GM23338 (cell line): Measurements from ENCODE around the gene SENP6. TPM values are rescaled to one million over a fixed set of nuclear protein-coding genes. Genes with fewer than 3 reads are reported as not detected.
"Not testable (repeated sequence)": the region's sequence is repeated elsewhere in the genome, so short reads cannot be mapped to it uniquely, and the experiment has no call there.

Experiments used
- ATAC-seq: fragments of 200-7000 bp; cut with Tn5 transposase; 3 replicates; pipeline ENCODE4 v1.9.1; 2020
- DNase-seq: peaks from one replicate; pipeline ENCODE4 v3.0.0-alpha.2; 2015; ENCODE audit warnings: low spot score
- H2AFZ ChIP-seq: fragments of 200-600 bp; sonication (generic); 2 replicates; pipeline ENCODE4 v1.8.0; 2016; ENCODE audit warnings: antibody characterized with exemption, mild to moderate bottlenecking, moderate library complexity
- H3F3A ChIP-seq: fragments of 200-600 bp; sonication (generic); replicated peaks from 2 replicates; pipeline ENCODE4 v1.8.0; 2017; ENCODE audit warnings: antibody characterized with exemption, mixed run types, low read depth
- H3K27ac ChIP-seq: fragments of 200-600 bp; sonication (generic); 2 replicates; pipeline ENCODE4 v1.6.1; 2016; ENCODE audit warnings: low read depth
- H3K27me3 ChIP-seq: fragments of 200-600 bp; sonication (generic); 2 replicates; pipeline ENCODE4 v1.8.0; 2016; ENCODE audit warnings: mild to moderate bottlenecking, mixed run types, moderate library complexity; ENCODE audit not compliant: insufficient read depth
- H3K36me3 ChIP-seq: fragments of 200-600 bp; sonication (generic); 2 replicates; pipeline ENCODE4 v1.8.0; 2016; ENCODE audit warnings: mild to moderate bottlenecking; ENCODE audit not compliant: insufficient read depth
- H3K4me1 ChIP-seq: fragments of 200-600 bp; sonication (generic); 2 replicates; pipeline ENCODE4 v1.8.0; 2016; ENCODE audit warnings: mild to moderate bottlenecking, moderate library complexity; ENCODE audit not compliant: insufficient read depth
- H3K4me2 ChIP-seq: fragments of 200-600 bp; sonication (generic); 2 replicates; pipeline ENCODE4 v1.7.1; 2017; ENCODE audit warnings: mixed run types
- H3K4me3 ChIP-seq: fragments of 200-600 bp; sonication (generic); 2 replicates; pipeline ENCODE4 v1.6.1; 2016; ENCODE audit warnings: mixed run types
- H3K79me2 ChIP-seq: fragments of 200-600 bp; sonication (generic); replicated peaks from 2 replicates; pipeline ENCODE4 v1.8.0; 2017; ENCODE audit warnings: mild to moderate bottlenecking; ENCODE audit not compliant: insufficient read depth
- H3K9me2 ChIP-seq: fragments of 200-600 bp; sonication (generic); 2 replicates; pipeline ENCODE4 v1.8.0; 2017; ENCODE audit not compliant: insufficient read depth
- H4K20me1 ChIP-seq: fragments of 200-600 bp; sonication (generic); replicated peaks from 2 replicates; pipeline ENCODE4 v1.8.0; 2017; ENCODE audit warnings: mild to moderate bottlenecking; ENCODE audit not compliant: insufficient read depth
- H3K27ac Mint-ChIP-seq: 2 replicates; pipeline ENCODE4 v1.8.0; 2020; ENCODE audit warnings: inconsistent platforms, mild to moderate bottlenecking, moderate library complexity, mixed read lengths
- H3K27me3 Mint-ChIP-seq: 3 replicates; pipeline ENCODE4 v1.8.0; 2022; ENCODE audit warnings: low read depth, mild to moderate bottlenecking, moderate library complexity, mixed read lengths, inconsistent platforms; ENCODE audit not compliant: insufficient read depth, poor library complexity
- H3K36me3 Mint-ChIP-seq: 3 replicates; pipeline ENCODE4 v1.8.0; 2021; ENCODE audit warnings: low read depth, mild to moderate bottlenecking, inconsistent platforms, moderate library complexity, mixed read lengths
- H3K4me1 Mint-ChIP-seq: 3 replicates; pipeline ENCODE4 v1.8.0; 2020; ENCODE audit warnings: mild to moderate bottlenecking, inconsistent platforms, mixed read lengths
- H3K4me3 Mint-ChIP-seq: 3 replicates; pipeline ENCODE4 v1.8.0; 2021; ENCODE audit warnings: moderate library complexity, mild to moderate bottlenecking, inconsistent platforms, mixed read lengths
- H3K9me3 Mint-ChIP-seq: 3 replicates; pipeline ENCODE4 v1.8.0; 2020; ENCODE audit warnings: moderate library complexity, mild to moderate bottlenecking, inconsistent platforms, mixed read lengths
- CREB1 ChIP-seq: fragments of 250-450 bp; sonication (Bioruptor Pico); IDR thresholded peaks from 2 replicates; pipeline ENCODE4 v1.5.0; 2020; ENCODE audit warnings: low read depth, mild to moderate bottlenecking, moderate library complexity
- EZH2 ChIP-seq: fragments of 200-600 bp; sonication (generic); IDR thresholded peaks from one replicate; pipeline ENCODE4 v1.8.0; 2017; ENCODE audit warnings: antibody characterized with exemption, mild to moderate bottlenecking, low read depth; ENCODE audit not compliant: unreplicated experiment
- NANOG ChIP-seq: IDR thresholded peaks from 2 replicates; pipeline ENCODE4 v1.6.1; 2016; ENCODE audit warnings: antibody characterized with exemption, borderline replicate concordance
- STAT1 ChIP-seq: IDR thresholded peaks from one replicate; pipeline ENCODE4 v1.6.1; 2016; ENCODE audit warnings: antibody characterized with exemption; ENCODE audit not compliant: unreplicated experiment
- polyA plus RNA-seq: library from polyadenylated mRNA; unstranded; fragments of >200 nt; fragmentation: Nextera tagmentation; extraction: Ambion mirVana; gene quantifications from 2 replicates; pipeline ENCODE4 v1.2.1, GENCODE V29; 2016
- total RNA-seq: library from RNA; depleted of rRNA; stranded (reverse); fragments of >200 nt; shearing (Covaris generic); gene quantifications from 2 replicates; pipeline ENCODE4 v1.2.3, GENCODE V29; 2014
- TF ChIP-seq, protein P1 (sequence below): fragments of 250-450 bp; sonication (Bioruptor Pico); IDR thresholded peaks from 2 replicates; pipeline ENCODE4 v1.5.0; 2020; ENCODE audit warnings: mild to moderate bottlenecking, moderate library complexity

SENP6 gene
- total and polyA plus RNA-seq, 2 experiments from 2014 or later: 66.6 to 114 TPM

DNA sequence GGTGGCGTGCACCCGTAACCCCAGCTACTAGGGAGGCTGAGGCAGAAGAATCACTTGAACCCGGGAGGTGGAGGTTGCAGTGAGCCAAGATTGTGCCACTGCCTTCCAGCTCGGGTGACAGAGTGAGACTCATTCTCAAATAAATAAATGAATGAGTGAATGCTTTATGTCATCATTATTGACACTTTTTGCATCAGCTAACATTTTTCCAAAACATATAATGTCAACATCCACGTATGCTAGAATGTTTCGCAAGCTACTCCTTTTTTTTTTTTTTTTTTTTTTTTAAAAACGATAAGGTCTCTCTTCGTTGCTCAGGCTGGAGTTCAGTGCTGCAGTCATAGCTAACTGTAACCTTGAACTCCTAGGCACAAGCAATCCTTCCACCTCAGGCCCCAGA is 72.2 kb downstream of the SENP6 start:
- Histone ChIP-seq H3K4me1 (no peaks in the 10 kb centered on the region), H3K4me3 (no peak overlapping the region), H4K20me1 (no peaks in the 10 kb centered on the region; the same call in 1 of the 2 replicates), H3K27ac (no peak overlapping the region), H3K27me3 (no peaks in the 10 kb centered on the region), H3K79me2 (no peaks in the 10 kb centered on the region), H2AFZ (no peak overlapping the region), H3F3A (no peaks in the 10 kb centered on the region), H3K4me2 (no peak overlapping the region), H3K36me3 (peaks cover 36% of the 10 kb centered on the region; the same call in 1 of the 2 replicates), H3K9me2 (no peaks in the 10 kb centered on the region)
- Mint-ChIP-seq H3K27me3 (no peaks in the 10 kb centered on the region), H3K36me3 (peaks cover 50% of the 10 kb centered on the region), H3K4me3 (no peak overlapping the region), H3K4me1 (no peaks in the 10 kb centered on the region), H3K9me3 (no peaks in the 10 kb centered on the region), H3K27ac (no peak overlapping the region)
- TF ChIP-seq, protein P1, sequence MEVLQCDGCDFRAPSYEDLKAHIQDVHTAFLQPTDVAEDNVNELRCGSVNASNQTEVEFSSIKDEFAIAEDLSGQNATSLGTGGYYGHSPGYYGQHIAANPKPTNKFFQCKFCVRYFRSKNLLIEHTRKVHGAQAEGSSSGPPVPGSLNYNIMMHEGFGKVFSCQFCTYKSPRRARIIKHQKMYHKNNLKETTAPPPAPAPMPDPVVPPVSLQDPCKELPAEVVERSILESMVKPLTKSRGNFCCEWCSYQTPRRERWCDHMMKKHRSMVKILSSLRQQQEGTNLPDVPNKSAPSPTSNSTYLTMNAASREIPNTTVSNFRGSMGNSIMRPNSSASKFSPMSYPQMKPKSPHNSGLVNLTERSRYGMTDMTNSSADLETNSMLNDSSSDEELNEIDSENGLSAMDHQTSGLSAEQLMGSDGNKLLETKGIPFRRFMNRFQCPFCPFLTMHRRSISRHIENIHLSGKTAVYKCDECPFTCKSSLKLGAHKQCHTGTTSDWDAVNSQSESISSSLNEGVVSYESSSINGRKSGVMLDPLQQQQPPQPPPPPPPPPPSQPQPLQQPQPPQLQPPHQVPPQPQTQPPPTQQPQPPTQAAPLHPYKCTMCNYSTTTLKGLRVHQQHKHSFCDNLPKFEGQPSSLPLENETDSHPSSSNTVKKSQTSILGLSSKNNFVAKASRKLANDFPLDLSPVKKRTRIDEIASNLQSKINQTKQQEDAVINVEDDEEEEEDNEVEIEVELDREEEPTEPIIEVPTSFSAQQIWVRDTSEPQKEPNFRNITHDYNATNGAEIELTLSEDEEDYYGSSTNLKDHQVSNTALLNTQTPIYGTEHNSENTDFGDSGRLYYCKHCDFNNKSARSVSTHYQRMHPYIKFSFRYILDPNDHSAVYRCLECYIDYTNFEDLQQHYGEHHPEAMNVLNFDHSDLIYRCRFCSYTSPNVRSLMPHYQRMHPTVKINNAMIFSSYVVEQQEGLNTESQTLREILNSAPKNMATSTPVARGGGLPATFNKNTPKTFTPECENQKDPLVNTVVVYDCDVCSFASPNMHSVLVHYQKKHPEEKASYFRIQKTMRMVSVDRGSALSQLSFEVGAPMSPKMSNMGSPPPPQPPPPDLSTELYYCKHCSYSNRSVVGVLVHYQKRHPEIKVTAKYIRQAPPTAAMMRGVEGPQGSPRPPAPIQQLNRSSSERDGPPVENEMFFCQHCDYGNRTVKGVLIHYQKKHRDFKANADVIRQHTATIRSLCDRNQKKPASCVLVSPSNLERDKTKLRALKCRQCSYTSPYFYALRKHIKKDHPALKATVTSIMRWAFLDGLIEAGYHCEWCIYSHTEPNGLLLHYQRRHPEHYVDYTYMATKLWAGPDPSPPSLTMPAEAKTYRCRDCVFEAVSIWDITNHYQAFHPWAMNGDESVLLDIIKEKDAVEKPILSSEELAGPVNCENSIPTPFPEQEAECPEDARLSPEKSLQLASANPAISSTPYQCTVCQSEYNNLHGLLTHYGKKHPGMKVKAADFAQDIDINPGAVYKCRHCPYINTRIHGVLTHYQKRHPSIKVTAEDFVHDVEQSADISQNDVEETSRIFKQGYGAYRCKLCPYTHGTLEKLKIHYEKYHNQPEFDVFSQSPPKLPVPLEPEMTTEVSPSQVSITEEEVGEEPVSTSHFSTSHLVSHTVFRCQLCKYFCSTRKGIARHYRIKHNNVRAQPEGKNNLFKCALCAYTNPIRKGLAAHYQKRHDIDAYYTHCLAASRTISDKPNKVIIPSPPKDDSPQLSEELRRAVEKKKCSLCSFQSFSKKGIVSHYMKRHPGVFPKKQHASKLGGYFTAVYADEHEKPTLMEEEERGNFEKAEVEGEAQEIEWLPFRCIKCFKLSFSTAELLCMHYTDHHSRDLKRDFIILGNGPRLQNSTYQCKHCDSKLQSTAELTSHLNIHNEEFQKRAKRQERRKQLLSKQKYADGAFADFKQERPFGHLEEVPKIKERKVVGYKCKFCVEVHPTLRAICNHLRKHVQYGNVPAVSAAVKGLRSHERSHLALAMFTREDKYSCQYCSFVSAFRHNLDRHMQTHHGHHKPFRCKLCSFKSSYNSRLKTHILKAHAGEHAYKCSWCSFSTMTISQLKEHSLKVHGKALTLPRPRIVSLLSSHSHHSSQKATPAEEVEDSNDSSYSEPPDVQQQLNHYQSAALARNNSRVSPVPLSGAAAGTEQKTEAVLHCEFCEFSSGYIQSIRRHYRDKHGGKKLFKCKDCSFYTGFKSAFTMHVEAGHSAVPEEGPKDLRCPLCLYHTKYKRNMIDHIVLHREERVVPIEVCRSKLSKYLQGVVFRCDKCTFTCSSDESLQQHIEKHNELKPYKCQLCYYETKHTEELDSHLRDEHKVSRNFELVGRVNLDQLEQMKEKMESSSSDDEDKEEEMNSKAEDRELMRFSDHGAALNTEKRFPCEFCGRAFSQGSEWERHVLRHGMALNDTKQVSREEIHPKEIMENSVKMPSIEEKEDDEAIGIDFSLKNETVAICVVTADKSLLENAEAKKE (CRISPR knock-in tag): no peak
- TF ChIP-seq EZH2 (no peak), NANOG (no peak), STAT1 (no peak)
- DNase-seq (no peak), ATAC-seq (no peak)

DNA sequence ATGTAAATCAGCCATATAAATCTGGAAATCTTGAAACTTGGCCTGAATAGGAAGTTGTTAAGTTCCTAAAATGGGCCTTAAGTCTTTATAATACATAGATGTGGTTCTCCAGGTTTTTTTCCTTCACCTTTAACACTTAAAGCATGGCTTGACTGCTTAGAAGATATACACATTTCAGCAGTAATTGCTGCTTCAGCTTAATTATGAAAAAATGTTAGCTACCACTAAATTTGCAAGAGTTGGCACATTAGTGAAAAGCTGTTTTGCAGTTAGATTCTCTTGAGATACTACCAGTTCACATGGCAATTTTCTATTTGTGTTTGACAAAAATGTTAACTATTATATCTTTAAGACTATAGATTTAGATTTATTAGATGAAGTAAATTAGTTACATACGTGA is 74.7 kb downstream of the SENP6 start:
- no peak overlapping the region for H3K4me3 Mint-ChIP-seq
- Histone ChIP-seq H3K27me3 (no peaks in the 10 kb centered on the region), H3K4me1 (no peaks in the 10 kb centered on the region), H3K4me2 (no peak overlapping the region), H3K9me2 (no peaks in the 10 kb centered on the region), H3K4me3 (no peak overlapping the region), H2AFZ (no peak overlapping the region), H3K79me2 (0 out of 2 replicates have a peak, but pooled peaks cover under 1% of the 10 kb centered on the region), H4K20me1 (no peaks in the 10 kb centered on the region), H3F3A (no peaks in the 10 kb centered on the region), H3K27ac (no peak overlapping the region), H3K36me3 (peaks cover 41% of the 10 kb centered on the region; the same call in 1 of the 2 replicates)
- no peak for ATAC-seq
- no peak overlapping the region for H3K27ac Mint-ChIP-seq
- DNase-seq: no peak
- H3K9me3 Mint-ChIP-seq: peaks cover under 1% of the 10 kb centered on the region; the same call in 2 of the 3 replicates
- peaks cover 68% of the 10 kb centered on the region for H3K36me3 Mint-ChIP-seq
- peaks cover 2% of the 10 kb centered on the region for H3K27me3 Mint-ChIP-seq
- no peak for TF ChIP-seq CREB1 (CRISPR knock-in tag)
- no peaks in the 10 kb centered on the region for H3K4me1 Mint-ChIP-seq

DNA sequence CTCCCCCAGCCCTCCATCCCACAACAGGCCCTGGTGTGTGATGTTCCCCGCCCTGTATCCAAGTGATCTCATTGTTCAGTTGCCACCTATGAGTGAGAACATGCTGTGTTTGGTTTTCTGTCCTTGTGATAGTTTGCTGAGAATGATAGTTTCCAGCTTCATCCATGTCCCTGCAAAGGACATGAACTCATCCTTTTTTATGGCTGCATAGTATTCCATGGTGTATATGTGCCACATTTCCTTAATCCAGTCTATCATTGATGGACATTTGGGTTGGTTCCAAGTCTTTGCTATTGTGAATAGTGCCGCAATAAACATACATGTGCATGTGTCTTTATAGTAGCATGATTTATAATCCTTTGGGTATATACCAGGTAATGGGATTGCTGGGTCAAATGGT is 80.9 kb downstream of the SENP6 start:
- peaks cover 45% of the 10 kb centered on the region for H3K79me2 ChIP-seq
- Mint-ChIP-seq H3K4me1 (peaks cover 21% of the 10 kb centered on the region), H3K36me3 (peaks cover 98% of the 10 kb centered on the region), H3K9me3 (peaks cover 22% of the 10 kb centered on the region)
- not testable (repeated sequence) for H3K27me3 ChIP-seq, H3K27me3 Mint-ChIP-seq, H3K4me2 ChIP-seq, H3K9me2 ChIP-seq, ATAC-seq, H3K4me3 ChIP-seq, H3K4me3 Mint-ChIP-seq, H3K27ac ChIP-seq, DNase-seq, H4K20me1 ChIP-seq, H3K27ac Mint-ChIP-seq, H3F3A ChIP-seq, H2AFZ ChIP-seq
- peaks cover 52% of the 10 kb centered on the region for H3K36me3 ChIP-seq
- H3K4me1 ChIP-seq: peaks cover 14% of the 10 kb centered on the region

DNA sequence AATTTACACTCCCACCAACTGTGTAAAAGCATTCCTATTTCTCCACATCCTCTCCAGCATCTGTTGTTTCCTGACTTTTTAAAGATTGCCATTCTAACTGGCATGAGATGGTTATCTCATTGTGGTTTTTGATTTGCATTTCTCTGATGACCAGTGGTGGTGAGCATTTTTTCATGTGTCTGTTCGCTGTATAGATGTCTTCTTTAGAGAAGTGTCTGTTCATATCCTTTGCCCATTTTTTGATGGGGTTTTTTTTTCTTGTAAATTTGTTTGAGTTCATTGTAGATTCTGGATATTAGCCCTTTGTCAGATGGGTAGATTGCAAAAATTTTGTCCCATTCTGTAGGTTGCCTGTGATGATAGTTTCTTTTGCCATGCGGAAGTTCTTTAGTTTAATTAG is 81.3 kb downstream of the SENP6 start:
- H3K4me1 Mint-ChIP-seq: peaks cover 25% of the 10 kb centered on the region
- DNase-seq, H3K4me3 ChIP-seq, H3F3A ChIP-seq, H2AFZ ChIP-seq, H3K27me3 ChIP-seq, H3K27me3 Mint-ChIP-seq, H4K20me1 ChIP-seq, H3K9me2 ChIP-seq, H3K27ac ChIP-seq, H3K4me3 Mint-ChIP-seq, H3K27ac Mint-ChIP-seq, H3K4me2 ChIP-seq, ATAC-seq: not testable (repeated sequence)
- H3K9me3 Mint-ChIP-seq: peaks cover 22% of the 10 kb centered on the region
- H3K36me3 ChIP-seq: peaks cover 50% of the 10 kb centered on the region
- H3K79me2 ChIP-seq: peaks cover 45% of the 10 kb centered on the region
- H3K36me3 Mint-ChIP-seq: peaks cover 97% of the 10 kb centered on the region
- peaks cover 15% of the 10 kb centered on the region for H3K4me1 ChIP-seq
